NCI-H69 (cell line): ENCODE results near the gene TTLL5.
"Not testable (repeated sequence)": the region's sequence is repeated elsewhere in the genome, so short reads cannot be mapped to it uniquely, and the experiment has no call there.

Source experiments
- DNase-seq: peaks from one replicate; lab custom pipeline; 2025; lab: John Stamatoyannopoulos, UW

TTLL5 gene

GRCh38 chr14:75915045-75915444, 254.0 kb downstream of the TTLL5 start:
- DNase-seq, result no peak

- DNase-seq, result no peak
These were observed 256.4 kb downstream of the TTLL5 start for GRCh38 chr14:75917322-75917945.

- no peak for DNase-seq
These were observed 256.9 kb downstream of the TTLL5 start for GRCh38 chr14:75917946-75918335.

- DNase-seq, result not testable (repeated sequence)
These were observed 259.4 kb downstream of the TTLL5 start for GRCh38 chr14:75920421-75920820.

GRCh38 chr14:75925141-75925840, 264.2 kb downstream of the TTLL5 start:
- not testable (repeated sequence) for DNase-seq

GRCh38 chr14:75926431-75927115, 265.5 kb downstream of the TTLL5 start:
- DNase-seq, result no peak

GRCh38 chr14:75927564-75928087, 266.6 kb downstream of the TTLL5 start:
- peak; percentile 34 for DNase-seq

- DNase-seq, result peak; percentile 38
These were observed 267.7 kb downstream of the TTLL5 start for GRCh38 chr14:75928690-75929181.

GRCh38 chr14:75933712-75934296, 272.8 kb downstream of the TTLL5 start:
- DNase-seq, result peak; percentile 32

GRCh38 chr14:75934998-75935628, 274.1 kb downstream of the TTLL5 start:
- DNase-seq, result peak; percentile 96

GRCh38 chr14:75939200-75939599, 278.2 kb downstream of the TTLL5 start:
- no peak for DNase-seq

GRCh38 chr14:75941030-75941429, 280.0 kb downstream of the TTLL5 start:
- DNase-seq, result no peak

- DNase-seq, result no peak
These were observed 283.7 kb downstream of the TTLL5 start for GRCh38 chr14:75944607-75945241.

- peak; percentile 26 for DNase-seq
These were observed 285.7 kb downstream of the TTLL5 start for GRCh38 chr14:75946785-75947184.

- no peak for DNase-seq
These were observed 291.4 kb downstream of the TTLL5 start for GRCh38 chr14:75952489-75952888.

- DNase-seq, result no peak
These were observed 298.0 kb downstream of the TTLL5 start for GRCh38 chr14:75959031-75959430.

GRCh38 chr14:75960231-75960630, 299.2 kb downstream of the TTLL5 start:
- peak; percentile 18 for DNase-seq

- peak; percentile 81 for DNase-seq
These were observed 300.6 kb downstream of the TTLL5 start for GRCh38 chr14:75961662-75962061.

GRCh38 chr14:75967866-75968265, 306.8 kb downstream of the TTLL5 start:
- DNase-seq, result no peak

GRCh38 chr14:75968456-75968855, 307.4 kb downstream of the TTLL5 start:
- peak; percentile 33 for DNase-seq

GRCh38 chr14:75969126-75969525, 308.1 kb downstream of the TTLL5 start:
- DNase-seq, result peak; percentile 22
